ENCODE results near the gene CLCN4.

GRCh38 chrX:10245886-10246285, 89.1 kb downstream of the CLCN4 start:
- TF ChIP-seq CTCF (IDR thresholded peaks at IDR 0.05) (no peak), POLR2AphosphoS5 (IDR thresholded peaks at IDR 0.05) (no peak), POLR2A (IDR thresholded peaks at IDR 0.05) (no peak)
